Coronary artery (tissue), 2 donors: ENCODE data around the gene THOC6.
"Not testable (repeated sequence)": the region's sequence is repeated elsewhere in the genome, so short reads cannot be mapped to it uniquely, and the experiment has no call there.

ENCODE experiments used
- DNase-seq: peaks from one replicate; pipeline ENCODE4 v3.0.0-alpha.2; 2017; ENCODE audit warnings: low spot score
- H3K27ac ChIP-seq, 2 donors: fragments of 200-600 bp; sonication (generic); one replicate each; pipeline ENCODE4 v1.5.1; 2016 to 2019
- H3K4me3 ChIP-seq: fragments of 200-600 bp; sonication (generic); 2 replicates; pipeline ENCODE4 v1.5.1; 2016; ENCODE audit warnings: mild to moderate bottlenecking, moderate library complexity
- TF ChIP-seq, protein P1 (sequence below): fragments of 200-600 bp; sonication (generic); IDR thresholded peaks from one replicate; pipeline ENCODE4 v1.5.1; 2019; ENCODE audit warnings: antibody characterized with exemption

THOC6 gene

DNA sequence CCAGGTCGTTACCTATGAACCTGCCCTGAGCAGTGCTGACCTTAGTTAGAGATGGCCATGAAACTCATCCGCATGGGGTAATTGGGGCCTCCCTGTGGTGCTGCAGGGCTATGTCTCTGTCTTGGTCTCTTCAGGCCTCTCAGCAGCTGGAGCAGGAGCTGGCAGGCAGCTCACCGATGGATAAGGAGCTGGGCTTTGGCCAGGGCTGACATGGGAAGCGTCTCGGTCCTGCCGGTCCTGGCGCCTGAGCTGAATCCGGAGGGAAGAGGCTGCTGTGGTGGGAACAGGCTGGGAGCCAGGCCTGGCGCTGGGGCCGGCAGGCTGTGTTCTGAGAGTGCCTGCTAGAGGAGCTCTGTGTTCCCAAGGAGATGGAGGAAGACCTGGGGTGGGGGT, 51.7 kb downstream of the THOC6 start:
- no peak for DNase-seq
- Histone ChIP-seq H3K4me3 (no peak overlapping the region), H3K27ac (no peak overlapping the region)
- TF ChIP-seq, protein P1, sequence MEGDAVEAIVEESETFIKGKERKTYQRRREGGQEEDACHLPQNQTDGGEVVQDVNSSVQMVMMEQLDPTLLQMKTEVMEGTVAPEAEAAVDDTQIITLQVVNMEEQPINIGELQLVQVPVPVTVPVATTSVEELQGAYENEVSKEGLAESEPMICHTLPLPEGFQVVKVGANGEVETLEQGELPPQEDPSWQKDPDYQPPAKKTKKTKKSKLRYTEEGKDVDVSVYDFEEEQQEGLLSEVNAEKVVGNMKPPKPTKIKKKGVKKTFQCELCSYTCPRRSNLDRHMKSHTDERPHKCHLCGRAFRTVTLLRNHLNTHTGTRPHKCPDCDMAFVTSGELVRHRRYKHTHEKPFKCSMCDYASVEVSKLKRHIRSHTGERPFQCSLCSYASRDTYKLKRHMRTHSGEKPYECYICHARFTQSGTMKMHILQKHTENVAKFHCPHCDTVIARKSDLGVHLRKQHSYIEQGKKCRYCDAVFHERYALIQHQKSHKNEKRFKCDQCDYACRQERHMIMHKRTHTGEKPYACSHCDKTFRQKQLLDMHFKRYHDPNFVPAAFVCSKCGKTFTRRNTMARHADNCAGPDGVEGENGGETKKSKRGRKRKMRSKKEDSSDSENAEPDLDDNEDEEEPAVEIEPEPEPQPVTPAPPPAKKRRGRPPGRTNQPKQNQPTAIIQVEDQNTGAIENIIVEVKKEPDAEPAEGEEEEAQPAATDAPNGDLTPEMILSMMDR = no peak

DNA sequence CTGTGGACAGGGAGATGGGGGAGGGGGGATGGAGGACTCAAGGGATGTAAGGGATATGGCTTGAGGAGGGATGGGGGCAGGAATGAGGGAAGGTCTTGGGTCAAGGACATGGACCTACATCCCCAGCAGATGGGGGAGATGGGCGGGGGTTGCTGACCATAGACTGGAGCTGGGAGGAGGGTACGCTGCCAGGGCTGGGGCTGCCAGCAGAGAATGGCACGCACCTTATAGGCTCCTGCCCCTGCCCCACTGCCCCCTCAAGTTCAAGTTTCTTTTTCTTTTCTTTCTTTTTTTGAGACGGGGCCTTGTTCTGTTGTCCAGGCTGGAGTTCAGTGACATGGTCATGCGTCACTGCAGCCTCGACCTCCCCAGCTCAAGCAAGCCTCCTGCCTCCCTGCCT, 52.1 kb downstream of the THOC6 start:
- DNase-seq, H3K27ac ChIP-seq, H3K4me3 ChIP-seq: not testable (repeated sequence)

DNA sequence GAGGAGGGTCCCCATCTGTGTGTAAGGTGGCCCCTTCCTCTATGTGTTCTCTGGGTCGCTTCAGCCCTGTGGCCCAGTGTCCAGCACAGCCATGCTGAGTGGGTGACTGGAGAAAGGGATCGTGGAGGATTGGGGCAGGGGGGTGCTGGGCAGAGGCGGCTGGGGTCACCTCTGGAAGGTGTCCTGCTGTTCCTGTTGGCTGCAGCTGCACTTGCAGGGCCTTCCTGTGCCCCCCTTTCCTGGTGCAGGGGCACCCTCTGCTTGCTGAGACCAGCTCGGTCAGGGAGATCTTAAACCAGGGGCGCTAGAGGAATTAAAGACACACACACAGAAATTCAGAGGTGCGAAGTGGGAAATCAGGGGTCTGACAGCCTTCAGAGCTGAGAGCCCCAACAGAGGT, 52.7 kb downstream of the THOC6 start:
- TF ChIP-seq, protein P1 = no peak
- no peak overlapping the region for H3K27ac ChIP-seq
- no peak for DNase-seq
- no peak overlapping the region for H3K4me3 ChIP-seq
